ENCODE data around the gene RAB40AL.

GRCh38 chrX:102934624-102935023 is 2.4 kb upstream of the RAB40AL start:
- TF ChIP-seq CTCF (IDR thresholded peaks at IDR 0.05) (peak; percentile 40), PBX3 (IDR thresholded peaks at IDR 0.05) (no peak), MAX (IDR thresholded peaks at IDR 0.05) (no peak), EP300 (IDR thresholded peaks at IDR 0.05) (no peak), KDM1A (IDR thresholded peaks at IDR 0.05; ENCODE audit: low read depth) (no peak), RFX5 (IDR thresholded peaks at IDR 0.05) (no peak)
